GM21423 (cell line): ENCODE data around the gene FOXO3.

Experiments
- ATAC-seq: cut with Tn5 transposase; IDR thresholded peaks from one replicate; pipeline ENCODE4 v1.9.1; 2021; ENCODE audit warnings: mild to moderate bottlenecking, moderate library complexity; ENCODE audit not compliant: unreplicated experiment

Gene FOXO3

DNA sequence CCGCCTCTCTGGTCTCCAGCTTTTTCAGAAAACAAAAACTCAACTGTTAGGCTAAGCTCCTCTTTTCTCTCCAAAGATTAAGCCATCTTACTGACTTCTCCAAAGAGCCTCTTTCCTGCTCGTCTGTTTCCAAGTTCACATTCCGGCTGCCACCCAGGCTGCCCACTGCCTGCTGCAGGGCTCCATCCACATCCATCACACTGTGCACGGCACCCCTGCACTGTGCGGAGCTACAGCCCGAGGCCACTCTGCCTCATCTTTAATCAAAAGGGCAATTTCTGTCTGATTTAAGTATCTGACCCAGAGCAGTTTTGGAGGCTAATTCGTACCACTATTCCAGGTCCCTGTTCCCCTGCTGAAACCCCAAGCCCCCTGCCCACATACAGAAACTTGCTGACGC, 145.9 kb downstream of the FOXO3 start:
- no peak for ATAC-seq

GRCh38 chr6:108707328-108707976, 146.7 kb downstream of the FOXO3 start:
- no peak for ATAC-seq

GRCh38 chr6:108710030-108710429, 149.3 kb downstream of the FOXO3 start:
- no peak for ATAC-seq

GRCh38 chr6:108710551-108710950, 149.8 kb downstream of the FOXO3 start:
- ATAC-seq: no peak

DNA sequence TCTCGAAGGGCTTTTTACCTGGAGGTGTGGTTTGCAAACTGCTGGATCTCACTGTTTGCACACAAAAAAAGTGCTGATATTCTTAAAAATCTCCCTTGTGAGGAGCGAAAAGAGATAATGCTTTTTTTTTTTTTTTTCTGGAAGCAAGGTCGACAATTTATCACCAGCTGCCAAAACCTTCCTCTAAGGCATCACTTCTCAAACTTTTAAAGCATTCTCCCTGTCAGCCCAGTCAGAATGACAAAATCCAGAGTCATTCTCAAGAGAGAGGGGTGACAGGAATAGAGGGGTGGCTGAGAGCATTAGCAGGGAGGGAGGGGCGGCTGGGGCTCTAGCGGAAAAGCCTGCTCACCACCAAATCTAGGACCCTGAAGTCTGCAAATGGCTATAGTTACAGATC, 150.4 kb downstream of the FOXO3 start:
- no peak for ATAC-seq

DNA sequence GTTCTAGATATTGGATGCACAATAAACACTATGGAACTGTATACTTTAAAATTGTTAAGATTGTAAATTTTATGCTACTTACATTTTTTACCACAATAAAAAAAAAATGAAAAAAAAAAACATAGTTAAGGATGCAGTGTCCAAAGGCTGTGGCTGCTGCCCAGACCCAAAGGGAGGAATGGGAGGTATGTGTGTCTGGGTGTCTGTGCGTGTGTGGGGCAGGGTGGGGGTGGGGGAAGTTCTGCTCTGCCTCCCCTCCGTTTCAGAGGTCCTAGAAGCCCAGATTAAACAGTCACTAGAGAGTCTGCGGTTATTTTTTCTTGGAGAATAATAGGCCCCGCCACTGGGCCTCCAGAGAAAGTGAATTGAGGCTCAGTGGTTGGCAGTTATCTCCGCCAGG, 151.1 kb downstream of the FOXO3 start:
- no peak for ATAC-seq

DNA sequence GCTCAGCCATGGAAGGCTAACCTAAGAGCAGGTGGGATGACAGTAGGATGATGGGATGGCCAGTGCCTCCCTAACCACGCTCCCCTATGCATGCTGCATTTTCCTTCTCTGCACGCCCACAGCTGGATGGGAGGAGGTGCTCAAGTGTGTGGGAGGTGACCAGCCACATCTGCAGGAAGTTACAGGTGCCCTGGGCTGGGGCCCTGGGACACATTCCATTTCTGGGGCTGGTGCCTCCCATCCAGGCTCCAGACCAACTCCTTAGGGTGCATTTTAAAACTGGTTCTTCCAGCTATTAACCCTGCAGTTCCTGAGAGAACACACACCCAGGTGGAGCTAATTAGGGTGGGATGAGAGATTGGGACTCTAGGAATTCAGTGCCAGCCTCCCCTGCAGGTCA, 152.2 kb downstream of the FOXO3 start:
- no peak for ATAC-seq

DNA sequence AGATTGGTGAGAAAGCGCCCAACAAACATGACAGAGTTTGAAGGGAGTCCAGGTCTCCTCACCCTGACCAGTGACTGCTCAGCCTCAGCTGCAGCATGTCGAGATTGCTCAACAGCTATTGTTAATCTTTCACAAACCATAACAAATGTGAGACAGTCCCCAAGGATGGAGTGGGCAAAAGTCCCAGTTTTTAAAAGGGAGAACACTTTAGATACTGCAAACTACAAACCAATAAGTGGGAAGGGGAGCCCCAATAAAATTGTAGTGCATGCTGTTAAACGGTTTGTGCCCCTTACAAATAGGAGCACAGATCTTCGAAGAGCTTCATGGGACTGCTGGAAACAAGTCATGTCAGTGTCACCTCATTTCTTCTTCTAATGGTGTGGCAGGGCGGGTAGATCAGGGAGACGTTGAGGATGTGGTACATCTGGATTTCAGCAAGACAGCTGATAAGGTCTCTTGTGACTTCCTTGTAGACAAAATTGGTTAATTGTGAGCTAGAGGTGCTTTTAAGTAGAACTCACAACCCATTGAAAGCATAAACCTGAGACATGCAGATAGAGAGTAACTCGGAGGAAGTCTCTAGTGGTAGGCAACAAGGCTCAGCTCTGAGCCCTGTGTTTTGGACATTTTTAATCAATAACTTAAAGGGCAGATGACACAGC, 153.5 kb downstream of the FOXO3 start:
- no peak for ATAC-seq

DNA sequence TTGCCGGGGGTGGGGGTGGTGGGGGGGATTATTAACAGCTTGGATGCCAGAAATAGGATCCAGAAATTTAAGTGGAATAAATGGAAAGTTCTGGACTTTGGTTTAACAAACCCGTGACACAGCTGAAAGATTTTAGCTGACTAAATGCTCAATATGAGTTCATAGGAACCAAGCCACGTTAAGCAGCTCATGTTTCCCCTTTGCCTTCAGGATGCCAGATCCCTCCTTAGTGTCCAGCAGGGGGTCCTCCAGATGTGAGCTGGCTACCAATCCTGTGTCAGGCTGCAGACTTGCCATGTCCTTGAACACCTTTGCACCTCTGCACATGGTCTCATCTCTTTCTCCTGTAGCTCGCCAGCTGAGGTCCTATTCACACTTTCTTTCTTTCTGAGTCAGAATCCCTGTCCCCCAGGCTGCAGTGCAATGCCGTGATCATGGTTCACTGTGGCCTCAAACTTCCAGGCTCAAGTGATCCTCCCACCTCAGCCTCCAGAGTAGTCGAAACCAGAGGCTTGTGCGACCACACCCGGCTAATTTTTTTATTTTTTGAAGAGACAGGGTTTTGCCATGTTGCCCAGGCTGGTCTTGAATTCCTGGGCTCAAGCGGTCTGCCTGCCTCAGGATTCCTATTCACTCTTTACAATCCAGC, 154.2 kb downstream of the FOXO3 start:
- no peak for ATAC-seq

DNA sequence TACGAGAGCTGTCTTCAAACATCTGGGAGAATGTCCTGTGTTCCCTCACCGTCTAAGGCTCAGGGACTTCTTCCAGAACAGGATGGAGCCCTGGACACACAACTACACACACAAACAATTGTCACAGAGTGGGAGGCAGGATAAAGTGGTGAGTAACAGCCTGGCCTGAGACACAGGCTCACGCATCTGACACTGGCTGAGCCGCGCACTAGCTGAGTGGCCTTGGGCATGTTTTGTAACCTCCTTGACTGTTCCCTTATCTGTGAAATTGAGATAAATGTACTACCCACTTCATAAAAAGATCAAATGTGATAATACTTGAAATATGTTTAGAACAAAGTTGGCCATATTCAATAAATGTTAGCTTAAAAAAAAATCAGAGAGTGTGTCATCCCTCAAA, 155.1 kb downstream of the FOXO3 start:
- no peak for ATAC-seq

- no peak for ATAC-seq
Measured at GRCh38 chr6:108716801-108717791, 156.4 kb downstream of the FOXO3 start.

GRCh38 chr6:108719477-108719876, 158.8 kb downstream of the FOXO3 start:
- ATAC-seq: no peak

GRCh38 chr6:108720827-108721226, 160.1 kb downstream of the FOXO3 start:
- no peak for ATAC-seq

- no peak for ATAC-seq
Measured at GRCh38 chr6:108721286-108721685, 160.6 kb downstream of the FOXO3 start.

GRCh38 chr6:108723594-108723993, 162.9 kb downstream of the FOXO3 start:
- no peak for ATAC-seq

GRCh38 chr6:108726726-108727339, 166.1 kb downstream of the FOXO3 start:
- no peak for ATAC-seq

DNA sequence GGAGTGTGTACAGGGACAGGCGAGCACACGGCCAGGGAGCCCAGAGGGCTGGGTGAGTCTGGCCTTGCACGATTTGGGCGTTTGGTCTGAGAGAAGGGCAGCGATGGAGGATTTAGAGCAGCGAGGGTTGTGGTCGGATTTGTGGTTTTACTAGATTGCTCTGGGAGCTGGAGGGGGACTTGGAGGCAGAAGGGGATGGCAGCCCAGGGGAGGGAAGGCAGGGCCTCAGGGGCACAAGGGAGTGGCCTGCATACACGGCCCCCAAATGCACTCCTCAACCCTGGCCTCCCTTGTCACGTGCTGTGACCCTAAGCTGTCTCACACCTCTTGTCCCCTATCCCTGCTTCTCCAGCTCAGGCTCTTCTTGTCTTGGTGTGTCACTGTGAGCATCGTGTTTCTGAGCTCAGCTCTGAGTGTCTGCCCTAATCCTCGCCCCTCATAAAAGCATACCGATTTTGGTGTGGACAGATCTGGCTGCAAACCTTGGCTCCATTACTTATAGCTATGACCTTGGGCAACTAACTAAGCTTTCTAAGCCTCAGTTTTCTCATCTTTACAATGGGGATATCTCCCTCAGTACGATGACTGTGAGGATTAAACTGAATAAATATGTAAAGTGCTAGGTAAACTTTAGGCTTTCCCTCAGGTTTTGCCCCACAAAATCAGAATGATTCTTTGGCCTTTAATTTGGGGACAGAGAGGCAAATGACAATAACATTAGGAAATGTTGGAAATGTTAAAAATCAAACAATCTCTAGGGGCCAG, 167.4 kb downstream of the FOXO3 start:
- ATAC-seq: no peak

- no peak for ATAC-seq
Measured at GRCh38 chr6:108728826-108729225, 168.1 kb downstream of the FOXO3 start.

DNA sequence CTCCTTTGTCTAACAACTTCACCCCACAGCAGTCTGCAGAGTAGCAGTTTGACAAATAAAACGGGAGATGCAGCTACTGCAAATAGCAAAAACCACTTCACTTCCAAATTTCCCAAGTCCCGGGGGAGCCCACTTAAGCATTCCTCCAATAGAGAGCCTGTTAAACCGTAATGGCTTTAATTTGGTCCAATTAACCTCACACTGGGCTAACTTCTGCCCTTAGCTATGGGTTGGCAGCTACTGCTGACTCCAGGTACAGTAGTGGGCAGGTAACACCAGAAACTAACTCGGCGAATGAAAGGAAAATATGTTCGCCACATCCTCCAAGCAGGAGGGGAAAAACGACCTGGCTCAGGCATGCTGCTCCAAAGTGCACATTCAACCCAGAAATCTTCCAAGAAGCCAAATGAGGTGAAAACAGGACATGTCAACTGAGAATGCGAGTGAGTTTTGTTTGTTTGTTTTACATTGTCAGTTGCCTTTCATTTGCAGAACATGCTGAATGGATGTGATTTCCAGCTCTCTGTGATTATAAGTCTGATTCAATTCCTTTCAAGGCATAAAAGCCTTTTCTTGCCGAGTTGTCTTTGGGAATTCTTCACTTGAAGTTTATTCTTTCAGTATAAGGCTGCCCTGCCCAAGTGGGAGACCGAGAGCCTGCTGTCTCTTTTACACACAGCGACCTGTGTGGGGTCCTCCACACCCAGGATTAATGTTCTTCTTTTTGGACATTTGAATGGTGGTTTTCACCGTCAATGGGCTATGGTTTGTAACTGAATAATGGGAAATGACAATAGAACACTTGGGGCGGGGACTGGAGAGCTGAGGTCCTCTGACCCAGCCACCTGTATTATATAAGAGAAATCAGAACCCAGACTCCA, 170.2 kb downstream of the FOXO3 start:
- no peak for ATAC-seq
